DMS53 treated with DMSO at 0.1 percent for 48 hours (cell line): ENCODE measurements around the gene SMAD6.
"Not testable (repeated sequence)": the region's sequence is repeated elsewhere in the genome, so short reads cannot be mapped to it uniquely, and the experiment has no call there.

Source experiments
- DNase-seq: peaks from one replicate; lab custom pipeline; 2025; ENCODE audit not compliant: unreplicated experiment; lab: John Stamatoyannopoulos, UW

The SMAD6 gene

GRCh38 chr15:66821307-66821706 is 119.3 kb downstream of the SMAD6 start:
- no peak for DNase-seq

- no peak for DNase-seq
Measured at GRCh38 chr15:66822114-66822513, 120.1 kb downstream of the SMAD6 start.

- DNase-seq = no peak
Measured at GRCh38 chr15:66822576-66822975, 120.5 kb downstream of the SMAD6 start.

- no peak for DNase-seq
Measured at GRCh38 chr15:66823601-66824000, 121.6 kb downstream of the SMAD6 start.

- no peak for DNase-seq
Measured at GRCh38 chr15:66824424-66824823, 122.4 kb downstream of the SMAD6 start.

GRCh38 chr15:66825139-66825538 is 123.1 kb downstream of the SMAD6 start:
- no peak for DNase-seq

- DNase-seq = no peak
Measured at GRCh38 chr15:66825731-66826130, 123.7 kb downstream of the SMAD6 start.

GRCh38 chr15:66826507-66826906 is 124.5 kb downstream of the SMAD6 start:
- no peak for DNase-seq

GRCh38 chr15:66827039-66827697 is 125.1 kb downstream of the SMAD6 start:
- DNase-seq = no peak

- no peak for DNase-seq
Measured at GRCh38 chr15:66827698-66828055, 125.6 kb downstream of the SMAD6 start.

GRCh38 chr15:66828817-66829541 is 126.9 kb downstream of the SMAD6 start:
- not testable (repeated sequence) for DNase-seq

- no peak for DNase-seq
Measured at GRCh38 chr15:66829551-66830121, 127.6 kb downstream of the SMAD6 start.

- DNase-seq = no peak
Measured at GRCh38 chr15:66830358-66830757, 128.3 kb downstream of the SMAD6 start.

- no peak for DNase-seq
Measured at GRCh38 chr15:66830823-66831222, 128.8 kb downstream of the SMAD6 start.

GRCh38 chr15:66831289-66831688 is 129.3 kb downstream of the SMAD6 start:
- DNase-seq = no peak

- DNase-seq = no peak
Measured at GRCh38 chr15:66831801-66832390, 129.9 kb downstream of the SMAD6 start.
